GM10248 (cell line): Measurements from ENCODE around the gene HOATZ.

Experiments used
- CTCF ChIA-PET: fragments of 300-600 bp; sonication (Branson Sonifier 250); formaldehyde crosslinking; extraction: SDS; loops from one replicate; lab custom pipeline; 2021; ENCODE audit warnings: antibody characterized with exemption; lab: Yijun Ruan, JAX
- POLR2A ChIA-PET: fragments of 350-650 bp; sonication (Branson Sonifier 250); formaldehyde crosslinking; extraction: SDS; loops from one replicate; lab custom pipeline; 2020; ENCODE audit warnings: antibody characterized with exemption; lab: Yijun Ruan, JAX
- DNase-seq: peaks from one replicate; pipeline ENCODE4 v3.0.0; 2012; ENCODE audit errors: extremely low spot score
- CTCF ChIP-seq: IDR thresholded peaks from 2 replicates; pipeline ENCODE4 v1.5.1; 2012; ENCODE audit warnings: mild to moderate bottlenecking, low read depth; ENCODE audit errors: extremely low read depth, missing control alignments, control extremely low read depth

The HOATZ gene

GRCh38 chr11:111566324-111566723 is 51.7 kb downstream of the HOATZ start:
- TF ChIP-seq CTCF, result no peak
- POLR2A ChIA-PET, result no interaction called here
- CTCF ChIA-PET, result interaction anchor here (0.7 to 1.6 kb wide), 14 partner anchors 17 to 360 kb away, joined by 3 to 8 read pairs (median 4); no protein-coding TSS in a partner anchor
- no peak for DNase-seq

- CTCF ChIA-PET, result no interaction called here
- POLR2A ChIA-PET, result no interaction called here
Measured at GRCh38 chr11:111569476-111569875, 54.9 kb downstream of the HOATZ start.

GRCh38 chr11:111570796-111571195 is 56.2 kb downstream of the HOATZ start:
- CTCF ChIA-PET, result no interaction called here
- POLR2A ChIA-PET, result interaction anchor here (0.7 kb wide), 1 partner anchor 195 kb away, joined by 4 read pairs; the partner anchor contains the start of gene PPP2R1B
- DNase-seq, result no peak
- no peak for TF ChIP-seq CTCF

More at GRCh38 chr11:111569476-111569875, 54.9 kb downstream of the HOATZ start:
- no peak for DNase-seq
- TF ChIP-seq CTCF, result no peak

GRCh38 chr11:111571829-111572501 is 57.4 kb downstream of the HOATZ start:
- ChIA-PET POLR2A (no interaction called here), CTCF (interaction anchor here (0.8 to 2.1 kb wide), 7 partner anchors 9 to 400 kb away, joined by 3 to 9 read pairs (median 3); no protein-coding TSS in a partner anchor)
- no peak for TF ChIP-seq CTCF
- DNase-seq, result no peak

- POLR2A ChIA-PET, result no interaction called here
- DNase-seq, result no peak
- CTCF ChIA-PET, result interaction anchor here (1.1 to 2.1 kb wide), 4 partner anchors 14 to 399 kb away, joined by 3 to 9 read pairs (median 4); no protein-coding TSS in a partner anchor
Measured at GRCh38 chr11:111572581-111572980, 58.0 kb downstream of the HOATZ start.

GRCh38 chr11:111573821-111574249 is 59.3 kb downstream of the HOATZ start:
- TF ChIP-seq CTCF, result no peak
- ChIA-PET CTCF (interaction anchor here (0.8 to 1.3 kb wide), 2 partner anchors 10 to 203 kb away, joined by 3 read pairs; no protein-coding TSS in a partner anchor), POLR2A (no interaction called here)
- DNase-seq, result no peak

More at GRCh38 chr11:111572581-111572980, 58.0 kb downstream of the HOATZ start:
- no peak for TF ChIP-seq CTCF
